ENCODE data around the gene CLCN5. TPM values are rescaled to one million over a fixed set of nuclear protein-coding genes. Genes with fewer than 3 reads are reported as not detected.

Gene CLCN5
- polyA plus RNA-seq, 1 donor, result 40.8 TPM

DNA sequence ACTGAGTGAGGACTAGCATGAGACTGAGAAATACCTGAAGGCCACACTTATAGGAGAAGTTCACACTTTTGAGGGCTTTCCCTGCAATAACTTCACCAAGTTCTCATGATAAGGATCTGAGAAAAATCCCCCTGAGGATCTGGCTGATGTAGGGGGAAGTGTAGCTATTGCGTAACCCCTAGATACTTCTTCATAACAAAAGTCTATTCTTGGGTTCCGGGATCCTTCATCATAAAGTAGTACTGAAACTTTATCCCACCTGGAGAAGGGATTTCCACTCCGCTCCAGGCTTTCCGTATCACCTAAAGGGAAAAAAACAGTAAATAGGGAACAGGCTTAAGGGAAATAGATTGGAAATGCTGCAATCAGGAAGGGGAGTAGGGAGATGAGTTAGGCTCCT, 29.9 kb upstream of the CLCN5 start:
- WGBS (ENCODE audit: insufficient coverage, low lambda C conversion rate), result no CpG with 5 or more reads among the region's 4 CpGs
- no peak overlapping the region for H3K27ac ChIP-seq (ENCODE audit: low read length)
- H3K9me3 ChIP-seq (ENCODE audit: control insufficient read depth, low read depth, low read length), result no peaks in the 10 kb centered on the region
- DNase-seq, result no peak
- H3K4me3 ChIP-seq (ENCODE audit: low read length), result no peak overlapping the region
- no peaks in the 10 kb centered on the region for H3K27me3 ChIP-seq (ENCODE audit: control insufficient read depth, insufficient read depth, low read length)
- H3K4me1 ChIP-seq (ENCODE audit: control insufficient read depth, insufficient read depth, low read length), result no peaks in the 10 kb centered on the region
- H3K36me3 ChIP-seq (ENCODE audit: control insufficient read depth, insufficient read depth, low read length), result no peaks in the 10 kb centered on the region

DNA sequence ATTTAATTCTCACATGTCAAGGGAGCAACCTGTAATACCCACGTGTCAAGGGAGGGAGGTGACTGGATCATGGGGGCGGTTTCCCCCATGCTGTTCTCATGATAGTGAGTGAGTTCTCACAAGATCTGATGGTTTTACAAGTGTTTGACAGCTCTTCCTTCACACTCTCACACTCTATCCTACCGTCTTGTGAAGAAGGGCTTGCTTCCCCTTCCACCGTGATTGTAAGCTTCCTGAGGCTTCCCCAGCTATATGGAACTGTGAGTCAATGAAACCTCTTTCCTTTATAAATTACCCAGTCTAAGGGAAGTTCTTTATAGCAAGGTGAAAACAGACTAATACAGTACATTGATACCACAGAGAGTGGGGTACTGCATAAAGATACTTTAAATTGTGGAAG, 25.4 kb upstream of the CLCN5 start:
- WGBS (ENCODE audit: insufficient coverage, low lambda C conversion rate), result no CpG with 5 or more reads among the region's 4 CpGs
- no peak overlapping the region for H3K27ac ChIP-seq (ENCODE audit: low read length)

DNA sequence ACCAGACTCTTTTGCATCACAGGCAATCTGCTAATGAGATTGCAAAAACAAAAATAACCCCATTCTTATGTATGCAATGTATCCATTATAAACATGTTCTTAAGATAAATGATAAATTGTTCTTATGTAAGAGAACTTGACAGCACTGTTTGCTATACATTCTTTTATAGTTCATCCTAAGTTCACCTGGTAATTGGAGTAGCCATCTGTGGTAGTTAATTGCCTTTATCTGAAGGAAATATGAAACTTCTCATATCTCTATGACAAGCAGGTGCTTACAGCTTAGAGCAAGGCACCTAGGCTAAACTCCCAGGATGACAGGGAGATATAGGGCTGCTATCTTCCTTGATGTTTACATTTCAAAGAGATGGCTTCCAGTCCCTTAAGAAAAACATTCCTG, 21.3 kb upstream of the CLCN5 start:
- no peak overlapping the region for H3K4me3 ChIP-seq (ENCODE audit: low read length)
- no peaks in the 10 kb centered on the region for H3K9me3 ChIP-seq (ENCODE audit: control insufficient read depth, low read depth, low read length)
- DNase-seq, result peak in 1 of 2 donors; percentile 51
- H3K27ac ChIP-seq (ENCODE audit: low read length), result no peak overlapping the region
- H3K27me3 ChIP-seq (ENCODE audit: control insufficient read depth, insufficient read depth, low read length), result no peaks in the 10 kb centered on the region
- peaks cover 3% of the 10 kb centered on the region for H3K4me1 ChIP-seq (ENCODE audit: control insufficient read depth, insufficient read depth, low read length)
- no peaks in the 10 kb centered on the region for H3K36me3 ChIP-seq (ENCODE audit: control insufficient read depth, insufficient read depth, low read length)

More for the DNA sequence above, 25.4 kb upstream of the CLCN5 start:
- DNase-seq, result no peak
- Histone ChIP-seq H3K36me3 (ENCODE audit: control insufficient read depth, insufficient read depth, low read length) (no peaks in the 10 kb centered on the region), H3K4me3 (ENCODE audit: low read length) (no peak overlapping the region), H3K9me3 (ENCODE audit: control insufficient read depth, low read depth, low read length) (no peaks in the 10 kb centered on the region), H3K4me1 (ENCODE audit: control insufficient read depth, insufficient read depth, low read length) (peaks cover 3% of the 10 kb centered on the region), H3K27me3 (ENCODE audit: control insufficient read depth, insufficient read depth, low read length) (no peaks in the 10 kb centered on the region)

DNA sequence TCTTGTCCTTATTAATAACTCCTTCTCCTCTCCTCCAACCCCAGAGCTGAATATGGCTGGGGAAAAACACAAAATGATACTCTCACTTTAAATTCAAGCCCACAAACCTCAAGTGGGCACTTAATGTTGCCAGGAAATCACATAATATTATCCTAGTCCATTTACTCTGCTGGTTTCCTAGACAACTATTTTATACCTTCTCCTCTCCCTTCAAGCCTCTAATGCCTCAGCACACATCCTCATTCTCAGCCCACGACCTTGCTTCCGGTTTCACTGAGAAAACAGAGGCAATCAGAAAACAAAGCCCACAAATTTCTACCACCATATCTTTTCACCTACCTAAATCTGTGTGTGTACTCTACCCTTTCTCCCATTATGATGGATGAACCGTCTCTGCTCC, 12.1 kb upstream of the CLCN5 start:
- no peak overlapping the region for H3K27ac ChIP-seq (ENCODE audit: low read length)
- H3K4me1 ChIP-seq (ENCODE audit: control insufficient read depth, insufficient read depth, low read length), result no peaks in the 10 kb centered on the region
- H3K9me3 ChIP-seq (ENCODE audit: control insufficient read depth, low read depth, low read length), result no peaks in the 10 kb centered on the region
- no peaks in the 10 kb centered on the region for H3K36me3 ChIP-seq (ENCODE audit: control insufficient read depth, insufficient read depth, low read length)
- H3K4me3 ChIP-seq (ENCODE audit: low read length), result no peak overlapping the region
- WGBS (ENCODE audit: insufficient coverage, low lambda C conversion rate), result no CpG with 5 or more reads among the region's 3 CpGs
- H3K27me3 ChIP-seq (ENCODE audit: control insufficient read depth, insufficient read depth, low read length), result no peaks in the 10 kb centered on the region
- DNase-seq, result peak in 1 of 2 donors; percentile 14

DNA sequence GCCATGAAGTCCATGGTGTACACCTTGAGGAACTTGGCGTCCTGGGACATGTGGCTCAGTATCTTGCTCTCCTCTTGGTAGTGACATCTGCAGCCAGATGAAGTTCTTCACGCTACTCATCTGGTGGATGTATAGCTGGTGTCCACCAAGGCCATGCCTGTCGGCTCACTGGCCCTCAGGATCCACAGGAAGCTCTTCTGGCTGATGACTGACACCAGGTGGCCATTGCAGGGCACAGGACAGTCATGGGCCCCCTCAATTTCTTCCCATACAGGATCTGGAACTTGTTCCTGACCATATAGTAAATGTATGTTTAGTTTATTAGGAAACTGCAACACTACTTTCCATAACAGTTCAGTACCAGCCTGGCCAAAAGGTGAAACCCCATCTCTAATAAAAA, 10.3 kb upstream of the CLCN5 start:
- Histone ChIP-seq H3K27me3 (ENCODE audit: control insufficient read depth, insufficient read depth, low read length) (no peaks in the 10 kb centered on the region), H3K4me1 (ENCODE audit: control insufficient read depth, insufficient read depth, low read length) (no peaks in the 10 kb centered on the region), H3K36me3 (ENCODE audit: control insufficient read depth, insufficient read depth, low read length) (no peaks in the 10 kb centered on the region), H3K4me3 (ENCODE audit: low read length) (no peak overlapping the region), H3K27ac (ENCODE audit: low read length) (no peak overlapping the region), H3K9me3 (ENCODE audit: control insufficient read depth, low read depth, low read length) (no peaks in the 10 kb centered on the region)
- DNase-seq, result no peak
- WGBS (ENCODE audit: insufficient coverage, low lambda C conversion rate), result no CpG with 5 or more reads among the region's 3 CpGs

DNA sequence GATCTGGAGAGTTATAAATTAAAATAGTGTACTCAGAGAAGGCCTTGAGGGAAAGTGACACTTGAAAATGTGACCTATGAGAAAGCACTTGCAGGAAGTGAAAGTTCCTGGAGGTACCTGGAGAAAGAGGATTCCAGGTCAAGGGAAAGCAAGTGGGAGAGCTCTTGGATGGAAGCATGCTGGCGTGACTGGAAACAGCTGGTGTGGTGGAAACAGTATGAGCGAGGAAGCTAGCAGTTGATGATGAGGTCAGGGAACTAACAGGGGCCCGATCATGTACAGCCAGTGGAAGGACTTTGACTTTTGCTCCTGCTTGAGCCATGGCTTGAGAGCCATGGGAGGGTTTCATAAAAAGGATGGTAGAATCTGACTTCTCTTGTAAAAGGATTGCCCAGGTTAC, 9.5 kb upstream of the CLCN5 start:
- Histone ChIP-seq H3K9me3 (ENCODE audit: control insufficient read depth, low read depth, low read length) (no peaks in the 10 kb centered on the region), H3K4me1 (ENCODE audit: control insufficient read depth, insufficient read depth, low read length) (no peaks in the 10 kb centered on the region), H3K27ac (ENCODE audit: low read length) (peak overlapping the region; percentile 51), H3K27me3 (ENCODE audit: control insufficient read depth, insufficient read depth, low read length) (no peaks in the 10 kb centered on the region), H3K36me3 (ENCODE audit: control insufficient read depth, insufficient read depth, low read length) (no peaks in the 10 kb centered on the region), H3K4me3 (ENCODE audit: low read length) (no peak overlapping the region)
- WGBS (ENCODE audit: insufficient coverage, low lambda C conversion rate), result no CpG with 5 or more reads among the region's 3 CpGs
- DNase-seq, result peak in 1 of 2 donors; percentile 64

DNA sequence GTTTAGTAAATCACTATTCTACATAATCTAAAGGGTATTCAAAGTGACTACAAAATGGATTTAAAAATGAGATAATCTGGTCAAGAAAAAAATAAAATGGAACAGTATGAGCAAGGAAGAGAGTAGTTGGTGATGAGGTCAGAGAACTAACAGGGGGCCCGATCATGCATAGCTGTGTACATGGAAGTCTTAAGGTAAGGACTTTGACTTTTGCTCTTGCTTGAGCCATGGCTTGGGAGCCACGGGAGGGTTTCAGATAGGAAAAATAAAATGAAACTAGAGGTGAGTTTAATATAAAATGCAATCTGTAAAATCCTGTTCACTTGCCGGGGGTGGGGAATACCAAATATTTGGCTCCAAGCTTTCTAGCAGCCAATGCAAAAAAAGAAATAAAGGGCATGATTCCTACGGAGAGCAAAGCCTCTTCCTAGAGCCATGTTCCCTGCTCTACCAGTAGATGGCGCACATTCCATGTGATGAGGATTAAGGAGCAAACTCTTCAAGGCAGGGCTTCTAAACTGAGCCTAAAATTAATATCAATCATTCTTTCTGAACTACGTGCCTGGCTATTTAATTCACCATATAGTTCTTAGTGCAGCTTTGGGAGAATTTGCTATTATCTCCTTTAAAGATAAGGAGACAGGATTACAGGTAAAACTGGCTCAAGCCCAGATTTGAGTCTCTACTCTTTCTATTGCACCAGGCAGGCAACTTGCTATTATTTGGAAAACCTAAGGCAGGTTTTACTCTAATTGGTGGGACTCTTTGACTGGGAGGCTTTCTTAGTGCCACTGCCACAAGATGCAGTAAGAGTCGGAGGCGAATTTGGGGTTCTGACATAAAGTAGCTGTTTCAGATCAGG, 6.8 kb upstream of the CLCN5 start:
- 17% methylated on average over 2 of the region's 8 CpGs for WGBS (ENCODE audit: insufficient coverage, low lambda C conversion rate)
- peaks cover 6% of the 10 kb centered on the region for H3K4me1 ChIP-seq (ENCODE audit: control insufficient read depth, insufficient read depth, low read length)
- no peak overlapping the region for H3K27ac ChIP-seq (ENCODE audit: low read length)

DNA sequence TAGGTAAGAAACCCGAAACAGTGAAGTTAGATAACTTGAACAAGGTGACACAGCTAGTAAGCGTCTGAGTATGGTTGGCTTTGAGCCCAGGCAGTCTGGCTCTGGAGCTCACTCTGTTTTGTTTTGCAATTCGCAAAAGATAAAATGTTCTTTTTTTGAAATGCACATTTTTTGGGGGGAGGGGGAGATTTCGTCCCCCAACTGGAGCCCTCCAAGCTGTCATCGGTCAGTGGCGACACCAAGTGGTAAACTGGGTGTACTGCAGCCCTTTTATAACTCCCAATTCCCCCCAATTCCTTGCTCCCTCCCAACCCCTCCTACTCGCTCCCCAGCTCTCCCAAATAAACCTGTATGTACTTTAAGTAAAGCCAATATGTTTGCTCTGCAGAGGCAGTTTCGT, 2.8 kb upstream of the CLCN5 start:
- 40% methylated on average over 1 of the region's 8 CpGs for WGBS (ENCODE audit: insufficient coverage, low lambda C conversion rate)
- no peak for DNase-seq
- no peak overlapping the region for H3K4me3 ChIP-seq (ENCODE audit: low read length)
- H3K27ac ChIP-seq (ENCODE audit: low read length), result no peak overlapping the region
- H3K9me3 ChIP-seq (ENCODE audit: control insufficient read depth, low read depth, low read length), result no peaks in the 10 kb centered on the region
- peaks cover 15% of the 10 kb centered on the region for H3K4me1 ChIP-seq (ENCODE audit: control insufficient read depth, insufficient read depth, low read length)
- H3K27me3 ChIP-seq (ENCODE audit: control insufficient read depth, insufficient read depth, low read length), result no peaks in the 10 kb centered on the region
- H3K36me3 ChIP-seq (ENCODE audit: control insufficient read depth, insufficient read depth, low read length), result no peaks in the 10 kb centered on the region

More for the DNA sequence above, 6.8 kb upstream of the CLCN5 start:
- peak in 1 of 2 donors; percentile 65 for DNase-seq
- no peaks in the 10 kb centered on the region for H3K36me3 ChIP-seq (ENCODE audit: control insufficient read depth, insufficient read depth, low read length)
- no peaks in the 10 kb centered on the region for H3K9me3 ChIP-seq (ENCODE audit: control insufficient read depth, low read depth, low read length)
- no peak overlapping the region for H3K4me3 ChIP-seq (ENCODE audit: low read length)
- H3K27me3 ChIP-seq (ENCODE audit: control insufficient read depth, insufficient read depth, low read length), result no peaks in the 10 kb centered on the region

DNA sequence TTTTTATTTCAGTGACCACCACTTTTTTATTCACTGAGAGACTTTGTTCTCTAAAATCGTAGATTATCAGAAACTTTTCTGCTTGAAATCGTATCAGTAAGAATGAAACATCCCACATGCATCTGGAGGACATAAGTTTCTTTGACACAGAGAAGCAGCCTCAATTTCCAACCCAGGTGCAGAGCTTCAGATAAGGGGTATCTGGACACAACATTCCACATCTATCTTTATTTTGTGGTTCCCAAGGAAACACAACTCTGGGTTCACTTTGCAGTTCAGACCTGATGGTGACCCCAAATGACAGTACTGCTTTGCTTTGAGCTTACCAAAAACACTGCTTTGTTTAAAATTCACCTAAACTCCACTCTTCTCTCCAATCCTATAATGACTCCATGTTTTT, 1.3 kb upstream of the CLCN5 start:
- H3K4me3 ChIP-seq (ENCODE audit: low read length), result no peak overlapping the region
- peak overlapping the region; percentile 84 for H3K27ac ChIP-seq (ENCODE audit: low read length)
- H3K4me1 ChIP-seq (ENCODE audit: control insufficient read depth, insufficient read depth, low read length), result peaks cover 18% of the 10 kb centered on the region
- H3K9me3 ChIP-seq (ENCODE audit: control insufficient read depth, low read depth, low read length), result no peaks in the 10 kb centered on the region
- DNase-seq, result peak in 1 of 2 donors; percentile 6
- H3K27me3 ChIP-seq (ENCODE audit: control insufficient read depth, insufficient read depth, low read length), result no peaks in the 10 kb centered on the region
- WGBS (ENCODE audit: insufficient coverage, low lambda C conversion rate), result no CpG with 5 or more reads among the region's 2 CpGs
- peaks cover 2% of the 10 kb centered on the region for H3K36me3 ChIP-seq (ENCODE audit: control insufficient read depth, insufficient read depth, low read length)

DNA sequence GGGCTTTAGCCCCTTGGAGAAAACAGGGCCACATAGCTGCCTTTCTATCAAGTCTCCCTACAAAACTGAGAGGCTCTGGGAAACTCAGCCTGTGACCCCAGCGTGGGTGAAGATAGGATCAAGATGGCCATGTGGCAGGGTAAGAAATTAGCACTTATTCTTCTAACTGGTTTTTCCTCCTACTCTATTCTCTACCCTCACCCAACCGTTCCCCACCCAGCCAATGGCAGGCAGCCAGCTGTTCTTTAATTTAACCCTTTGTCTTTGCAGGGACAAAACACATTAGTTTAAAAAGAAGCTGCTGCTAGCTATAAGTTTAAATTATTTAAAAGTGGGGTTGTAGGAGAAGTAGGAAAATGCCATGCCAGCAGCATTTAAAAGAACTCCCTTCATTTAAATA, 2.8 kb downstream of the CLCN5 start:
- no peak overlapping the region for H3K27ac ChIP-seq (ENCODE audit: low read length)
- H3K4me3 ChIP-seq (ENCODE audit: low read length), result peak overlapping the region; percentile 90
- no peaks in the 10 kb centered on the region for H3K9me3 ChIP-seq (ENCODE audit: control insufficient read depth, low read depth, low read length)
- H3K36me3 ChIP-seq (ENCODE audit: control insufficient read depth, insufficient read depth, low read length), result peaks cover 2% of the 10 kb centered on the region
- H3K4me1 ChIP-seq (ENCODE audit: control insufficient read depth, insufficient read depth, low read length), result peaks cover 14% of the 10 kb centered on the region
- DNase-seq, result no peak
- H3K27me3 ChIP-seq (ENCODE audit: control insufficient read depth, insufficient read depth, low read length), result no peaks in the 10 kb centered on the region
- no CpG with 5 or more reads among the region's 2 CpGs for WGBS (ENCODE audit: insufficient coverage, low lambda C conversion rate)

DNA sequence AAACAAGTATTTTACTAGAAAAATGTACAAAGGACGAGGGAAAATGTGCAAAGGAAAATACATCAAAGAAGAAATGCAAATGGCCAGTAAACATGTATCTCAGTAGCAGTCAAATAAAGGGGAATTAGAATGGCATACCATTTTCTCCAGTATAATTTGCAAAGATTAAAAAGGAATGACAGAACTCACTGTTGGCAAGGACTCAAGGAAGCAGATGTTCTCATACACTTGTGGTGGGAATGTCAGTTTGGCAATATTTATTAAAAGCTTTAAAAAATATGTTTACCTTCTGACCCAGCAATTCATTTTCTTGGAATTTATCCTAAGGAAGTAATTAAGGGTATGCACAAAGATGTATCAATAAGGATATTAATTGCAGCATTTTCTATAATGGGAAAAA, 7.6 kb downstream of the CLCN5 start:
- Histone ChIP-seq H3K27ac (ENCODE audit: low read length) (no peak overlapping the region), H3K4me3 (ENCODE audit: low read length) (no peak overlapping the region), H3K9me3 (ENCODE audit: control insufficient read depth, low read depth, low read length) (no peaks in the 10 kb centered on the region), H3K27me3 (ENCODE audit: control insufficient read depth, insufficient read depth, low read length) (no peaks in the 10 kb centered on the region), H3K36me3 (ENCODE audit: control insufficient read depth, insufficient read depth, low read length) (peaks cover 2% of the 10 kb centered on the region), H3K4me1 (ENCODE audit: control insufficient read depth, insufficient read depth, low read length) (peaks cover 3% of the 10 kb centered on the region)
- 78% methylated on average over 1 of the region's 1 CpG for WGBS (ENCODE audit: insufficient coverage, low lambda C conversion rate)
- no peak for DNase-seq

Measured in large intestine (tissue), 3 donors.